GM21576 (cell line): ENCODE data around the gene PHAF1.

ENCODE experiments used
- ATAC-seq: cut with Tn5 transposase; IDR thresholded peaks from one replicate; pipeline ENCODE4 v1.9.1; 2021; ENCODE audit warnings: mild to moderate bottlenecking, moderate library complexity; ENCODE audit not compliant: unreplicated experiment

Gene PHAF1

GRCh38 chr16:67177743-67178699 is 68.3 kb downstream of the PHAF1 start:
- no peak for ATAC-seq

GRCh38 chr16:67179421-67180080 is 69.8 kb downstream of the PHAF1 start:
- no peak for ATAC-seq

- ATAC-seq: no peak
Measured at GRCh38 chr16:67180166-67180565, 70.4 kb downstream of the PHAF1 start.

- no peak for ATAC-seq
Measured at GRCh38 chr16:67181346-67181745, 71.6 kb downstream of the PHAF1 start.

- no peak for ATAC-seq
Measured at GRCh38 chr16:67182288-67182687, 72.5 kb downstream of the PHAF1 start.

- ATAC-seq: peak; percentile 1
Measured at GRCh38 chr16:67183284-67183626, 73.5 kb downstream of the PHAF1 start.

- ATAC-seq: peak; percentile 92
Measured at GRCh38 chr16:67183627-67184452, 74.1 kb downstream of the PHAF1 start, which contains the start of gene MATCAP1. MATCAP1 (minus strand) TSS chr16:67183963; CDS start chr16:67180610, 3,353 bp downstream.

- no peak for ATAC-seq
Measured at GRCh38 chr16:67184453-67184994, 74.8 kb downstream of the PHAF1 start.

- ATAC-seq: no peak
Measured at GRCh38 chr16:67184995-67185650, 75.4 kb downstream of the PHAF1 start.

GRCh38 chr16:67185651-67186134 is 76.0 kb downstream of the PHAF1 start:
- ATAC-seq: no peak

GRCh38 chr16:67186550-67186950 is 76.8 kb downstream of the PHAF1 start:
- ATAC-seq: no peak

GRCh38 chr16:67187175-67187890 is 77.6 kb downstream of the PHAF1 start:
- ATAC-seq: no peak

GRCh38 chr16:67188323-67188722 is 78.6 kb downstream of the PHAF1 start:
- ATAC-seq: no peak

- no peak for ATAC-seq
Measured at GRCh38 chr16:67188798-67189197, 79.1 kb downstream of the PHAF1 start.

- no peak for ATAC-seq
Measured at GRCh38 chr16:67190041-67190440, 80.3 kb downstream of the PHAF1 start, which contains the start of gene EXOC3L1. EXOC3L1 (minus strand) TSS chr16:67190136; CDS start chr16:67189676, 460 bp downstream.

GRCh38 chr16:67190448-67191399 is 81.0 kb downstream of the PHAF1 start:
- no peak for ATAC-seq

GRCh38 chr16:67191411-67191994 is 81.8 kb downstream of the PHAF1 start:
- ATAC-seq: no peak
